Neural cell (in vitro differentiated cells): Measurements from ENCODE around the gene PIGZ. TPM values are rescaled to one million over a fixed set of nuclear protein-coding genes. Genes with fewer than 3 reads are reported as not detected.

Source experiments
- H2AFZ ChIP-seq: fragments of 200-600, 300-800 bp; sonication (generic), shearing (Covaris generic); 2 replicates; pipeline ENCODE4 v1.6.0; 2014; ENCODE audit warnings: low read depth, mild to moderate bottlenecking, antibody characterized with exemption, low read length, moderate library complexity
- H3F3A ChIP-seq: fragments of 200-600 bp; shearing (Covaris generic); 2 replicates; pipeline ENCODE4 v1.6.1; 2016; ENCODE audit warnings: mild to moderate bottlenecking, moderate library complexity, mixed read lengths, antibody characterized with exemption, low read length; ENCODE audit not compliant: insufficient read depth, poor library complexity, severe bottlenecking
- H3K27ac ChIP-seq: fragments of 200-600, 300-800 bp; sonication (generic), shearing (Covaris generic); 2 replicates; pipeline ENCODE4 v1.5.1; 2014; ENCODE audit warnings: mild to moderate bottlenecking, low read length, moderate library complexity
- H3K27me3 ChIP-seq: fragments of 300-800, 200-600 bp; sonication (generic), shearing (Covaris generic); 2 replicates; pipeline ENCODE4 v1.6.0; 2014; ENCODE audit warnings: mild to moderate bottlenecking, low read depth, low read length, moderate library complexity; ENCODE audit not compliant: insufficient read depth
- H3K36me3 ChIP-seq: fragments of 300-800, 200-600 bp; sonication (generic), shearing (Covaris generic); 2 replicates; pipeline ENCODE4 v1.5.1; 2014; ENCODE audit warnings: mild to moderate bottlenecking, antibody characterized with exemption, low read length, moderate library complexity; ENCODE audit not compliant: insufficient read depth
- H3K4me2 ChIP-seq: fragments of 300-800, 200-600 bp; sonication (generic), shearing (Covaris generic); 2 replicates; pipeline ENCODE4 v1.6.0; 2014; ENCODE audit warnings: mild to moderate bottlenecking, low read length
- H3K4me3 ChIP-seq: fragments of 300-800, 200-600 bp; sonication (generic), shearing (Covaris generic); 2 replicates; pipeline ENCODE4 v1.5.1; 2014; ENCODE audit warnings: mild to moderate bottlenecking, low read length, moderate library complexity
- H3K79me2 ChIP-seq: fragments of 200-600 bp; shearing (Covaris generic); replicated peaks from 2 replicates; pipeline ENCODE4 v1.6.0; 2014; ENCODE audit warnings: mild to moderate bottlenecking, low read length, moderate library complexity; ENCODE audit not compliant: insufficient read depth
- H3K9ac ChIP-seq: fragments of 300-800, 200-600 bp; sonication (generic), shearing (Covaris generic); 2 replicates; pipeline ENCODE4 v1.6.1; 2016; ENCODE audit warnings: mild to moderate bottlenecking, low read length, mixed read lengths
- H3K9me2 ChIP-seq: fragments of 200-600 bp; shearing (Covaris generic); 2 replicates; pipeline ENCODE4 v1.6.1; 2016; ENCODE audit warnings: mild to moderate bottlenecking, low read length, mixed read lengths; ENCODE audit not compliant: insufficient read depth
- H3K9me3 ChIP-seq: fragments of 200-600, 300-800 bp; sonication (generic), shearing (Covaris generic); 2 replicates; pipeline ENCODE4 v1.6.1; 2016; ENCODE audit warnings: mild to moderate bottlenecking, mixed run types, low read length, moderate library complexity, mixed read lengths
- H4K20me1 ChIP-seq: fragments of 200-600 bp; shearing (Covaris generic); 2 replicates; pipeline ENCODE4 v1.6.1; 2016; ENCODE audit warnings: mild to moderate bottlenecking, mixed run types; ENCODE audit not compliant: insufficient read depth
- CTCF ChIP-seq: fragments of 450-650 bp; IDR thresholded peaks from 2 replicates; pipeline ENCODE4 v1.5.1; 2014; ENCODE audit warnings: antibody characterized with exemption, mild to moderate bottlenecking, moderate library complexity; ENCODE audit not compliant: poor library complexity, severe bottlenecking
- EP300 ChIP-seq: fragments of 450-650 bp; conservative IDR thresholded peaks from 2 replicates; pipeline ENCODE4 v1.6.1; 2014; ENCODE audit warnings: antibody characterized with exemption, mild to moderate bottlenecking, moderate library complexity; ENCODE audit not compliant: poor library complexity, severe bottlenecking
- EZH2 ChIP-seq: fragments of 200-600, 300-800 bp; shearing (Covaris generic), sonication (generic); IDR thresholded peaks from 2 replicates; pipeline ENCODE4 v1.6.1; 2014; ENCODE audit warnings: antibody characterized with exemption, low read length, borderline replicate concordance, mild to moderate bottlenecking; ENCODE audit not compliant: insufficient read depth, poor library complexity, severe bottlenecking
- MXI1 ChIP-seq: fragments of 450-650 bp; conservative IDR thresholded peaks from 2 replicates; pipeline ENCODE4 v1.6.1; 2014; ENCODE audit warnings: antibody characterized with exemption, mild to moderate bottlenecking; ENCODE audit not compliant: poor library complexity, severe bottlenecking
- POLR2AphosphoS5 ChIP-seq: IDR thresholded peaks from 2 replicates; pipeline ENCODE4 v1.6.1; 2012
- RAD21 ChIP-seq: fragments of 450-650 bp; conservative IDR thresholded peaks from 2 replicates; pipeline ENCODE4 v1.6.1; 2014; ENCODE audit warnings: antibody characterized with exemption, mild to moderate bottlenecking, moderate library complexity
- REST ChIP-seq: IDR thresholded peaks from 2 replicates; pipeline ENCODE4 v1.6.1; 2012; ENCODE audit warnings: borderline replicate concordance
- SMC3 ChIP-seq: fragments of 450-650 bp; conservative IDR thresholded peaks from 2 replicates; pipeline ENCODE4 v1.6.1; 2014; ENCODE audit warnings: antibody characterized with exemption, mild to moderate bottlenecking, moderate library complexity; ENCODE audit not compliant: poor library complexity
- TAF1 ChIP-seq: IDR thresholded peaks from 2 replicates; pipeline ENCODE4 v1.6.1; 2012; ENCODE audit warnings: low read depth
- polyA plus RNA-seq: library from polyadenylated mRNA; depleted of rRNA; stranded (reverse); fragments of >200 nt; gene quantifications from 2 replicates; pipeline ENCODE4 v1.2.3, GENCODE V29; 2014

The PIGZ gene
- polyA plus RNA-seq, 1 donor from 2014 or later: 6.5 TPM

GRCh38 chr3:196916221-196916620 lies 52.4 kb downstream of the PIGZ start:
- H3K36me3 ChIP-seq: peaks cover 4% of the 10 kb centered on the region
- H3K27me3 ChIP-seq: no peaks in the 10 kb centered on the region
- H3K4me2 ChIP-seq: no peak overlapping the region
- H3K9me2 ChIP-seq: no peaks in the 10 kb centered on the region
- H2AFZ ChIP-seq: no peak overlapping the region
- H4K20me1 ChIP-seq: no peaks in the 10 kb centered on the region
- H3K9me3 ChIP-seq: no peaks in the 10 kb centered on the region
- no peaks in the 10 kb centered on the region for H3F3A ChIP-seq
- TF ChIP-seq CTCF (no peak), MXI1 (no peak), TAF1 (no peak), SMC3 (no peak), POLR2AphosphoS5 (no peak), REST (no peak), RAD21 (no peak), EZH2 (no peak), EP300 (no peak)
- no peak overlapping the region for H3K4me3 ChIP-seq
- no peak overlapping the region for H3K27ac ChIP-seq
- no peak overlapping the region for H3K9ac ChIP-seq
- H3K79me2 ChIP-seq: no peaks in the 10 kb centered on the region

GRCh38 chr3:196915375-196915774 lies 53.3 kb downstream of the PIGZ start:
- no peaks in the 10 kb centered on the region for H4K20me1 ChIP-seq
- H3K79me2 ChIP-seq: no peaks in the 10 kb centered on the region
- no peaks in the 10 kb centered on the region for H3K9me3 ChIP-seq
- no peak overlapping the region for H3K27ac ChIP-seq
- H3K27me3 ChIP-seq: no peaks in the 10 kb centered on the region
- no peak for TF ChIP-seq POLR2AphosphoS5
- TF ChIP-seq EZH2: no peak
- H2AFZ ChIP-seq: no peak overlapping the region
- H3K9ac ChIP-seq: no peak overlapping the region
- peaks cover 4% of the 10 kb centered on the region for H3K36me3 ChIP-seq
- H3F3A ChIP-seq: no peaks in the 10 kb centered on the region
- H3K4me2 ChIP-seq: no peak overlapping the region
- no peaks in the 10 kb centered on the region for H3K9me2 ChIP-seq
- H3K4me3 ChIP-seq: no peak overlapping the region

- TF ChIP-seq SMC3 (no peak), MXI1 (no peak), RAD21 (no peak), TAF1 (no peak), EZH2 (no peak), EP300 (no peak), CTCF (no peak), POLR2AphosphoS5 (no peak), REST (no peak)
- Histone ChIP-seq H3K36me3 (peaks cover 4% of the 10 kb centered on the region), H3K79me2 (no peaks in the 10 kb centered on the region), H3K4me3 (no peak overlapping the region), H3K9me2 (no peaks in the 10 kb centered on the region), H3K27ac (no peak overlapping the region), H3K9ac (no peak overlapping the region), H4K20me1 (no peaks in the 10 kb centered on the region), H2AFZ (no peak overlapping the region), H3K9me3 (no peaks in the 10 kb centered on the region), H3K4me2 (no peak overlapping the region), H3F3A (no peaks in the 10 kb centered on the region), H3K27me3 (no peaks in the 10 kb centered on the region)
These were observed 53.8 kb downstream of the PIGZ start for GRCh38 chr3:196914866-196915265.
